Measurements from ENCODE around the gene NFS1.

- TF ChIP-seq POLR2A (IDR thresholded peaks at IDR 0.05; ENCODE audit: low read depth, low read length) (no peak), TAF1 (IDR thresholded peaks at IDR 0.05; ENCODE audit: borderline replicate concordance, low read depth, low read length) (no peak)
Measured at GRCh38 chr20:35650632-35651031, 48.5 kb downstream of the NFS1 start.

Measured in GM12892 (cell line).